Loucy (cell line): ENCODE results near the gene STK4.
A peak's percentile ranks its signal among the peaks of the same experiment; 100 is the strongest.

Source experiments
- H2AFZ ChIP-seq: fragments of 200-600 bp; sonication (generic); 2 replicates; pipeline ENCODE4 v1.6.0; 2016; ENCODE audit warnings: antibody characterized with exemption, mild to moderate bottlenecking, low read length, moderate library complexity
- H3F3A ChIP-seq: fragments of 200-600 bp; 2 replicates; pipeline ENCODE4 v1.6.0; 2016; ENCODE audit warnings: antibody characterized with exemption, low read depth, mild to moderate bottlenecking
- H3K27me3 ChIP-seq: fragments of 200-600 bp; sonication (generic); 2 replicates; pipeline ENCODE4 v1.6.1; 2014; ENCODE audit warnings: low read length, mild to moderate bottlenecking; ENCODE audit not compliant: insufficient read depth, poor library complexity, severe bottlenecking
- H3K36me3 ChIP-seq: fragments of 200-600 bp; sonication (generic); 2 replicates; pipeline ENCODE4 v1.6.1; 2016; ENCODE audit warnings: low read length; ENCODE audit not compliant: insufficient read depth
- H3K4me1 ChIP-seq: fragments of 200-600 bp; sonication (generic); 2 replicates; pipeline ENCODE4 v1.5.1; 2014; ENCODE audit warnings: low read length, mild to moderate bottlenecking; ENCODE audit not compliant: insufficient read depth, poor library complexity, severe bottlenecking
- H3K4me2 ChIP-seq: fragments of 200-600 bp; sonication (generic); 2 replicates; pipeline ENCODE4 v1.6.0; 2014; ENCODE audit warnings: antibody characterized with exemption, low read length, low read depth, mild to moderate bottlenecking; ENCODE audit not compliant: poor library complexity, severe bottlenecking
- H3K4me3 ChIP-seq: fragments of 200-600 bp; sonication (generic); 2 replicates; pipeline ENCODE4 v1.5.1; 2014; ENCODE audit warnings: low read length, mild to moderate bottlenecking, mixed read lengths; ENCODE audit not compliant: poor library complexity, severe bottlenecking
- H3K79me2 ChIP-seq: fragments of 200-600 bp; sonication (generic); 2 replicates; pipeline ENCODE4 v1.6.1; 2014; ENCODE audit warnings: low read length; ENCODE audit not compliant: insufficient read depth
- H3K9ac ChIP-seq: fragments of 200-600 bp; sonication (generic); 2 replicates; pipeline ENCODE4 v1.6.0; 2014; ENCODE audit warnings: mild to moderate bottlenecking, low read depth, low read length, moderate library complexity; ENCODE audit not compliant: poor library complexity, severe bottlenecking
- H3K9me2 ChIP-seq: fragments of 200-600 bp; sonication (generic); replicated peaks from 2 replicates; pipeline ENCODE4 v1.6.1; 2016; ENCODE audit warnings: low read depth, low read length, mixed read lengths
- H3K9me3 ChIP-seq: fragments of 200-600 bp; sonication (generic); 2 replicates; pipeline ENCODE4 v1.6.1; 2014; ENCODE audit warnings: mild to moderate bottlenecking, antibody characterized with exemption, low read length, low read depth; ENCODE audit not compliant: insufficient read depth
- H4K20me1 ChIP-seq: fragments of 200-600 bp; sonication (generic); 2 replicates; pipeline ENCODE4 v1.6.0; 2014; ENCODE audit warnings: antibody characterized with exemption, low read length, mild to moderate bottlenecking; ENCODE audit not compliant: insufficient read depth, poor library complexity, severe bottlenecking
- CTCF ChIP-seq: fragments of 200-600 bp; sonication (generic); conservative IDR thresholded peaks from 2 replicates; pipeline ENCODE4 v1.5.1; 2014; ENCODE audit warnings: mild to moderate bottlenecking, antibody characterized with exemption, low read length
- EZH2phosphoT487 ChIP-seq: fragments of 200-600 bp; IDR thresholded peaks from 2 replicates; pipeline ENCODE4 v1.6.1; 2018; ENCODE audit warnings: antibody characterized with exemption, mild to moderate bottlenecking, moderate library complexity, borderline replicate concordance

Gene STK4

GRCh38 chr20:44990425-44990824 is 24.1 kb downstream of the STK4 start:
- no peaks in the 10 kb centered on the region for H3K27me3 ChIP-seq
- no peaks in the 10 kb centered on the region for H3K9me3 ChIP-seq
- H3K4me3 ChIP-seq: peak overlapping the region; percentile 8
- no peaks in the 10 kb centered on the region for H3F3A ChIP-seq
- no peaks in the 10 kb centered on the region for H4K20me1 ChIP-seq
- H3K4me1 ChIP-seq: peaks cover 26% of the 10 kb centered on the region
- peaks cover 29% of the 10 kb centered on the region for H3K36me3 ChIP-seq
- no peak overlapping the region for H2AFZ ChIP-seq
- peaks cover 32% of the 10 kb centered on the region for H3K79me2 ChIP-seq
- peak overlapping the region; percentile 21 for H3K9ac ChIP-seq
- no peaks in the 10 kb centered on the region for H3K9me2 ChIP-seq
- TF ChIP-seq EZH2phosphoT487: no peak
- TF ChIP-seq CTCF: no peak
- peak overlapping the region; percentile 57 for H3K4me2 ChIP-seq

- Histone ChIP-seq H3K27me3 (no peaks in the 10 kb centered on the region), H3K36me3 (peaks cover 29% of the 10 kb centered on the region), H3K9me3 (no peaks in the 10 kb centered on the region), H3K9me2 (no peaks in the 10 kb centered on the region), H3K4me3 (peak overlapping the region; percentile 8), H3K9ac (peak overlapping the region; percentile 21), H3K79me2 (peaks cover 32% of the 10 kb centered on the region), H4K20me1 (no peaks in the 10 kb centered on the region), H3K4me1 (peaks cover 26% of the 10 kb centered on the region), H2AFZ (no peak overlapping the region), H3F3A (no peaks in the 10 kb centered on the region), H3K4me2 (peak overlapping the region; percentile 57)
- TF ChIP-seq CTCF (no peak), EZH2phosphoT487 (no peak)
Observed at GRCh38 chr20:44990957-44991356, 24.6 kb downstream of the STK4 start.

- Histone ChIP-seq H2AFZ (no peak overlapping the region), H3K27me3 (no peaks in the 10 kb centered on the region), H3K4me2 (peak overlapping the region; percentile 56), H3K79me2 (peaks cover 32% of the 10 kb centered on the region), H3K9me2 (no peaks in the 10 kb centered on the region), H4K20me1 (no peaks in the 10 kb centered on the region), H3K36me3 (peaks cover 40% of the 10 kb centered on the region), H3K4me3 (peak overlapping the region; percentile 39), H3F3A (no peaks in the 10 kb centered on the region), H3K4me1 (peaks cover 26% of the 10 kb centered on the region), H3K9ac (no peak overlapping the region), H3K9me3 (no peaks in the 10 kb centered on the region)
- no peak for TF ChIP-seq EZH2phosphoT487
- no peak for TF ChIP-seq CTCF
Observed at GRCh38 chr20:44993343-44993742, 27.0 kb downstream of the STK4 start.
